K562 (cell line): ENCODE measurements around the gene C18orf32. TPM values are rescaled to one million over a fixed set of nuclear protein-coding genes. Genes with fewer than 3 reads are reported as not detected.

Source experiments
- ATAC-seq: fragments of 200-7000 bp; cut with Tn5 transposase; 3 replicates; pipeline ENCODE4 v1.9.1; 2020; ENCODE audit warnings: moderate library complexity
- BruUV-seq: library from RNA; stranded (reverse); fragments of 400-500 nt; replicated peaks from 2 replicates; lab custom pipeline; 2021; lab: Mats Ljungman, UMichigan
- CTCF ChIA-PET: fragments of 300-600 bp; formaldehyde crosslinking; extraction: SDS; loops from one replicate; lab custom pipeline; 2021; ENCODE audit warnings: low intra/inter-chr PET ratio; lab: Yijun Ruan, JAX
- POLR2A ChIA-PET: fragments of 300-600, 350-650 bp; sonication (Branson Sonifier 250); formaldehyde crosslinking; extraction: SDS; loops from one replicate; lab custom pipeline; 2021; ENCODE audit warnings: antibody characterized with exemption, inconsistent platforms; lab: Yijun Ruan, JAX
- DNase-seq, 4 experiments: peaks; one replicate each; pipeline versions ENCODE4 v3.0.0 to v3.0.0-alpha.2; 2011 to 2018; ENCODE audit warnings: low spot score in 3 of 4, mixed read lengths in 3 of 4; ENCODE audit errors: extremely low read depth in 1 of 4
- FAIRE-seq: peaks from 2 replicates; lab custom pipeline; 2011; peaks lifted over from hg19 to GRCh38; lab: Jason Lieb, UNC
- H2AFZ ChIP-seq: 2 replicates; pipeline ENCODE4 v1.6.0; 2011; ENCODE audit warnings: low read depth, low read length, control low read depth, inconsistent platforms
- H3K27ac ChIP-seq: fragments of 200-600 bp; 3 replicates; pipeline ENCODE4 v1.8.0; 2011; ENCODE audit warnings: low read depth, mild to moderate bottlenecking, control low read depth, inconsistent platforms, low read length, moderate library complexity, mixed read lengths; ENCODE audit errors: extremely low read depth
- H3K27me3 ChIP-seq, 2 experiments: fragments of 300-600 bp in 1 of 2; 2 replicates in 1 of 2; 3 replicates in 1 of 2; pipeline versions ENCODE4 v1.6.0 to v1.8.0; 2011; ENCODE audit warnings: inconsistent platforms in 2 of 2, low read length in 2 of 2, mild to moderate bottlenecking in 1 of 2, mixed read lengths in 1 of 2, moderate library complexity in 1 of 2; ENCODE audit not compliant: control insufficient read depth in 2 of 2, insufficient read depth in 2 of 2
- H3K36me3 ChIP-seq: fragments of 300-600 bp; 3 replicates; pipeline ENCODE4 v1.8.0; 2011; ENCODE audit warnings: mild to moderate bottlenecking, low read length, inconsistent platforms; ENCODE audit not compliant: control insufficient read depth, insufficient read depth
- H3K4me1 ChIP-seq, 2 experiments: fragments of 200-600 bp in 1 of 2; replicated peaks in 1 of 2; 2 replicates in 1 of 2; 3 replicates in 1 of 2; pipeline versions ENCODE4 v1.5.1 to v1.8.0; 2011; ENCODE audit warnings: inconsistent platforms in 2 of 2, low read length in 2 of 2, mild to moderate bottlenecking in 1 of 2, mixed read lengths in 1 of 2, moderate library complexity in 1 of 2; ENCODE audit not compliant: control insufficient read depth in 2 of 2, insufficient read depth in 2 of 2
- H3K4me2 ChIP-seq: 2 replicates; pipeline ENCODE4 v1.6.1; 2011; ENCODE audit warnings: low read length, control low read depth, inconsistent platforms, mixed read lengths; ENCODE audit not compliant: insufficient read depth
- H3K4me3 ChIP-seq: fragments of 200-600 bp; sonication (generic), shearing (Covaris generic); 2 replicates; pipeline ENCODE4 v1.5.1; 2016; ENCODE audit warnings: control low read depth, inconsistent platforms
- H3K79me2 ChIP-seq: fragments of 200-600 bp; 3 replicates; pipeline ENCODE4 v1.8.0; 2011; ENCODE audit warnings: low read length, inconsistent platforms; ENCODE audit not compliant: control insufficient read depth, insufficient read depth
- H3K9ac ChIP-seq, 2 experiments: 2 replicates each; pipeline versions ENCODE4 v1.6.0 to v1.6.1; 2011; ENCODE audit warnings: low read depth in 2 of 2, low read length in 2 of 2, control low read depth in 1 of 2, inconsistent platforms in 1 of 2, mild to moderate bottlenecking in 1 of 2, mixed read lengths in 1 of 2; ENCODE audit not compliant: insufficient read depth in 1 of 2
- H3K9me1 ChIP-seq: one replicate; pipeline ENCODE4 v1.6.0; 2011; ENCODE audit warnings: inconsistent platforms, mild to moderate bottlenecking, low read length, moderate library complexity; ENCODE audit not compliant: control insufficient read depth, insufficient read depth
- H3K9me3 ChIP-seq: replicated peaks from 2 replicates; pipeline ENCODE4 v1.5.1; 2011; ENCODE audit warnings: low read depth, low read length, inconsistent platforms; ENCODE audit not compliant: control insufficient read depth, insufficient read depth
- H4K20me1 ChIP-seq: replicated peaks from 2 replicates; pipeline ENCODE4 v1.6.1; 2011; ENCODE audit warnings: low read length, inconsistent platforms, mixed read lengths; ENCODE audit not compliant: control insufficient read depth, insufficient read depth
- CBX3 ChIP-seq, 2 experiments: IDR thresholded peaks; 1 replicate in 1 of 2; 2 replicates in 1 of 2; pipeline ENCODE4 v1.6.1; 2012; ENCODE audit warnings: inconsistent platforms in 2 of 2, low read length in 2 of 2, borderline replicate concordance in 1 of 2, control low read depth in 1 of 2
- ESRRA ChIP-seq: fragments of 450-650 bp; IDR thresholded peaks from 2 replicates; pipeline ENCODE4 v1.6.1; 2014; ENCODE audit warnings: low read depth, mild to moderate bottlenecking, moderate library complexity, borderline replicate concordance
- MEIS2 ChIP-seq: fragments of 450-650 bp; IDR thresholded peaks from 2 replicates; pipeline ENCODE4 v1.6.1; 2014; ENCODE audit warnings: mild to moderate bottlenecking; ENCODE audit not compliant: partially characterized antibody
- NR2C2 ChIP-seq, 2 experiments: fragments of 200-800 bp in 1 of 2; sonication (Bioruptor generic) in 1 of 2; sonication (generic) in 1 of 2; formaldehyde crosslinking in 1 of 2; IDR thresholded peaks; 2 replicates each; pipeline versions ENCODE4 v1.6.1 to v1.8.0; 2016 to 2022; ENCODE audit warnings: mild to moderate bottlenecking in 1 of 2, missing compliant biosample characterization in 1 of 2, missing genetic modification characterization in 1 of 2, missing genetic modification reagents in 1 of 2
- TRIM24 ChIP-seq, 2 experiments: fragments of 450-650 bp; IDR thresholded peaks; 2 replicates each; pipeline ENCODE4 v1.6.1; 2016
- ZNF175 ChIP-seq: fragments of 200-800 bp; sonication (Bioruptor generic); IDR thresholded peaks from 2 replicates; pipeline ENCODE4 v1.6.1; 2016; ENCODE audit warnings: low read depth, mild to moderate bottlenecking, missing genetic modification characterization, missing compliant biosample characterization
- ZNF232 ChIP-seq: sonication (generic); formaldehyde crosslinking; IDR thresholded peaks from 2 replicates; pipeline ENCODE4 v1.8.0; 2022; ENCODE audit warnings: mild to moderate bottlenecking, missing genetic modification reagents
- WGBS: fragments of 100-300 bp; shearing (Covaris generic); methylation state at CpG from one replicate; pipeline ENCODE4 v1.1.6; 2016; ENCODE audit warnings: low coverage, mixed read lengths; ENCODE audit not compliant: insufficient coverage; ENCODE audit errors: missing lambda C conversion rate; 5-methylcytosine and 5-hydroxymethylcytosine counted together
- in situ Hi-C: fragments of 300-500 bp; cut with MboI; formaldehyde crosslinking; loops from 4 replicates; pipeline ENCODE4 v1.15.0; 2018; ENCODE audit warnings: inconsistent platforms, mixed read lengths
- intact Hi-C: fragments of 100-400 bp; cut with micrococcal nuclease; formaldehyde crosslinking; loops from 2 replicates; pipeline ENCODE4 v1.14.2; 2022
- polyA plus RNA-seq, 8 experiments: library from polyadenylated mRNA; depleted of rRNA in 4 of 8; stranded (reverse) in 5 of 8; unstranded in 3 of 8; fragments of >200 nt; fragmentation: Nextera tagmentation in 2 of 8; fragmentation: Illumina TruSeq in 1 of 8; extraction: Ambion mirVana in 2 of 8; extraction: Trizol in 1 of 8; gene quantifications; 2 replicates each; pipeline versions ENCODE4 v1.2.1 to v1.2.3, GENCODE V29; 2011 to 2014; ENCODE audit warnings: inconsistent platforms in 1 of 8, missing spikeins in 1 of 8
- total RNA-seq, 7 experiments: library from RNA; depleted of rRNA in 6 of 7; stranded (reverse); fragments of >200 nt in 6 of 7; fragmentation: Illumina TruSeq in 2 of 7; extraction: Trizol in 2 of 7; gene quantifications; 2 replicates each; pipeline versions ENCODE4 v1.2.1 to v1.2.3, GENCODE V29; 2011 to 2021; ENCODE audit warnings: low replicate concordance in 1 of 7
- TF ChIP-seq, protein P1 (sequence below): fragments of 450-650 bp; IDR thresholded peaks from 2 replicates; pipeline ENCODE4 v1.6.1; 2016
- TF ChIP-seq, protein P2 (sequence below): fragments of 450-650 bp; formaldehyde crosslinking; IDR thresholded peaks from 2 replicates; pipeline ENCODE4 v1.4.0; 2022; ENCODE audit warnings: mild to moderate bottlenecking, moderate library complexity
- TF ChIP-seq, protein P3 (sequence below): fragments of 250-450 bp; sonication (Bioruptor Pico); IDR thresholded peaks from 2 replicates; pipeline ENCODE4 v1.4.0; 2020

Gene C18orf32
- total and polyA plus RNA-seq, 9 of the 15 experiments (the other 6 are each of a cell fraction or from before 2014, with no cell fraction given), result 8.5 to 35.0 (median 20.4) TPM

DNA sequence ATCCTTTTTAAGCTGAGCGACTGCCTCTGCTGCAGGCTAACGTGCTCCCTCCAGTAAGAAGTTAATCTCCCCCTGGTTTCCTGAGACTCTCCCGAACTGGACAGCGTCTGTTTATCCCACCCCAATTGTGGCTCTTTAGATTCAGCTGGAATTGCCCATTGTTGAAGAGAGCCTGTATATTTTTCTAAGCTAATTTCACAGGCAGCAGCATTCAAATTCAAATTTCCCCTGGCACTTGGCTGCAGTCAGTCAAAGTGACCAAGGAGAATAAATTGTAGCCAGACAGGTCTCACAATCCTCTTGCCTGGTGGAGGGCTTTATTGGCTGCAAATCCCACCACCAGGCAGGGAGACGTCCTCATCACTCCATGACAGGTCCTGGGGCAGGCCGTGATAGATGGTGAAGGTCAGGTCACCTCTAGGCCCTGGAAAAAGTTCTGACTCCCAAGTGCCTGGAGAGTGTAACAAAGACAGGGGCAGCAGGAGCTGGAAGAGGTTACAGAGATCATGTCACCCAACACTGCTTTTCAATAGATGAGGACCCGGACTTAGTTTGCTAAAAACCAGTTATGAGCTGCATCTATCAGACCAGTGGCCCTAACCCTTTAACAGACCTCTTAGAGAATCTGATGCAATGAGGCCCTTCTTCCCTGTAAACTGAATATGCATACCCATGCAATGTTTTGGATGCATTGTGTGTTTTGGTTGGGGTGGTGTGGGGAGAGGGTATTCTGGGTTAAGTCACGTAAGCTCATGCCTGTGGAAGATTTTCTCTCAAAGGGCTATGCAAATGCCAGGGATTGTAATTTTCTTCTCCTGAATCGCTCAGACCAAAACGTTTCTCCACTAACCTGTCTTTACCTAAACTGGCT is 32.3 kb upstream of the C18orf32 start:
- Histone ChIP-seq H3K4me1 (peaks cover 3 to 19% of the 10 kb centered on the region in 2 experiments; a peak in 4 of 5 replicates), H3K4me2 (no peak overlapping the region; the same call in 1 of the 2 replicates), H3K9ac (no peak overlapping the region), H3K27ac (no peak overlapping the region), H3K9me3 (no peaks in the 10 kb centered on the region), H4K20me1 (no peaks in the 10 kb centered on the region), H3K4me3 (no peak overlapping the region), H3K79me2 (no peaks in the 10 kb centered on the region), H3K27me3 (no peaks in the 10 kb centered on the region), H3K9me1 (no peaks in the 10 kb centered on the region), H2AFZ (peak overlapping the region; percentile 6; the same call in 1 of the 2 replicates), H3K36me3 (no peaks in the 10 kb centered on the region)
- no TSS peak for BruUV-seq
- intact Hi-C loops, result no loop called here
- 34% methylated on average over 9 of the region's 10 CpGs for WGBS
- ChIA-PET POLR2A (interaction anchor here (1.2 to 1.6 kb wide), 2 partner anchors 8 to 55 kb away, joined by 3 to 4 read pairs; no protein-coding TSS in a partner anchor), CTCF (no interaction called here)
- ATAC-seq, result peak; percentile 77
- in situ Hi-C loops, result no loop called here
- DNase-seq, result no peak
- no peak for FAIRE-seq
- TF ChIP-seq, protein P1, sequence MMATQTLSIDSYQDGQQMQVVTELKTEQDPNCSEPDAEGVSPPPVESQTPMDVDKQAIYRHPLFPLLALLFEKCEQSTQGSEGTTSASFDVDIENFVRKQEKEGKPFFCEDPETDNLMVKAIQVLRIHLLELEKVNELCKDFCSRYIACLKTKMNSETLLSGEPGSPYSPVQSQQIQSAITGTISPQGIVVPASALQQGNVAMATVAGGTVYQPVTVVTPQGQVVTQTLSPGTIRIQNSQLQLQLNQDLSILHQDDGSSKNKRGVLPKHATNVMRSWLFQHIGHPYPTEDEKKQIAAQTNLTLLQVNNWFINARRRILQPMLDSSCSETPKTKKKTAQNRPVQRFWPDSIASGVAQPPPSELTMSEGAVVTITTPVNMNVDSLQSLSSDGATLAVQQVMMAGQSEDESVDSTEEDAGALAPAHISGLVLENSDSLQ, result 0 out of 2 replicates have a peak, but pooled peaks have one; percentile 4
- TF ChIP-seq ZNF232 (CRISPR knock-in tag) (no peak), ZNF175 (CRISPR knock-in tag) (0 out of 2 replicates have a peak, but pooled peaks have one; percentile 1), TRIM24 (IDR thresholded peaks at IDR 0.05) (peak in 1 of 2 experiments; percentile 48; a peak in 2 of 4 replicates), ESRRA (peak; percentile 54; the same call in 1 of the 2 replicates), MEIS2 (peak; percentile 48), CBX3 (IDR thresholded peaks at IDR 0.05; ENCODE audit: borderline replicate concordance in 1 of 2, low read length in 2 of 2) (no peak), NR2C2 (CRISPR knock-in tag; IDR thresholded peaks at IDR 0.05) (no peak), NR2C2 (tag; IDR thresholded peaks at IDR 0.05) (peak; percentile 17; the same call in 1 of the 2 replicates)
- TF ChIP-seq, protein P2, sequence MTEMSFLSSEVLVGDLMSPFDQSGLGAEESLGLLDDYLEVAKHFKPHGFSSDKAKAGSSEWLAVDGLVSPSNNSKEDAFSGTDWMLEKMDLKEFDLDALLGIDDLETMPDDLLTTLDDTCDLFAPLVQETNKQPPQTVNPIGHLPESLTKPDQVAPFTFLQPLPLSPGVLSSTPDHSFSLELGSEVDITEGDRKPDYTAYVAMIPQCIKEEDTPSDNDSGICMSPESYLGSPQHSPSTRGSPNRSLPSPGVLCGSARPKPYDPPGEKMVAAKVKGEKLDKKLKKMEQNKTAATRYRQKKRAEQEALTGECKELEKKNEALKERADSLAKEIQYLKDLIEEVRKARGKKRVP (CRISPR knock-in tag), result 0 out of 2 replicates have a peak, but pooled peaks have one; percentile 28
- TF ChIP-seq, protein P3, sequence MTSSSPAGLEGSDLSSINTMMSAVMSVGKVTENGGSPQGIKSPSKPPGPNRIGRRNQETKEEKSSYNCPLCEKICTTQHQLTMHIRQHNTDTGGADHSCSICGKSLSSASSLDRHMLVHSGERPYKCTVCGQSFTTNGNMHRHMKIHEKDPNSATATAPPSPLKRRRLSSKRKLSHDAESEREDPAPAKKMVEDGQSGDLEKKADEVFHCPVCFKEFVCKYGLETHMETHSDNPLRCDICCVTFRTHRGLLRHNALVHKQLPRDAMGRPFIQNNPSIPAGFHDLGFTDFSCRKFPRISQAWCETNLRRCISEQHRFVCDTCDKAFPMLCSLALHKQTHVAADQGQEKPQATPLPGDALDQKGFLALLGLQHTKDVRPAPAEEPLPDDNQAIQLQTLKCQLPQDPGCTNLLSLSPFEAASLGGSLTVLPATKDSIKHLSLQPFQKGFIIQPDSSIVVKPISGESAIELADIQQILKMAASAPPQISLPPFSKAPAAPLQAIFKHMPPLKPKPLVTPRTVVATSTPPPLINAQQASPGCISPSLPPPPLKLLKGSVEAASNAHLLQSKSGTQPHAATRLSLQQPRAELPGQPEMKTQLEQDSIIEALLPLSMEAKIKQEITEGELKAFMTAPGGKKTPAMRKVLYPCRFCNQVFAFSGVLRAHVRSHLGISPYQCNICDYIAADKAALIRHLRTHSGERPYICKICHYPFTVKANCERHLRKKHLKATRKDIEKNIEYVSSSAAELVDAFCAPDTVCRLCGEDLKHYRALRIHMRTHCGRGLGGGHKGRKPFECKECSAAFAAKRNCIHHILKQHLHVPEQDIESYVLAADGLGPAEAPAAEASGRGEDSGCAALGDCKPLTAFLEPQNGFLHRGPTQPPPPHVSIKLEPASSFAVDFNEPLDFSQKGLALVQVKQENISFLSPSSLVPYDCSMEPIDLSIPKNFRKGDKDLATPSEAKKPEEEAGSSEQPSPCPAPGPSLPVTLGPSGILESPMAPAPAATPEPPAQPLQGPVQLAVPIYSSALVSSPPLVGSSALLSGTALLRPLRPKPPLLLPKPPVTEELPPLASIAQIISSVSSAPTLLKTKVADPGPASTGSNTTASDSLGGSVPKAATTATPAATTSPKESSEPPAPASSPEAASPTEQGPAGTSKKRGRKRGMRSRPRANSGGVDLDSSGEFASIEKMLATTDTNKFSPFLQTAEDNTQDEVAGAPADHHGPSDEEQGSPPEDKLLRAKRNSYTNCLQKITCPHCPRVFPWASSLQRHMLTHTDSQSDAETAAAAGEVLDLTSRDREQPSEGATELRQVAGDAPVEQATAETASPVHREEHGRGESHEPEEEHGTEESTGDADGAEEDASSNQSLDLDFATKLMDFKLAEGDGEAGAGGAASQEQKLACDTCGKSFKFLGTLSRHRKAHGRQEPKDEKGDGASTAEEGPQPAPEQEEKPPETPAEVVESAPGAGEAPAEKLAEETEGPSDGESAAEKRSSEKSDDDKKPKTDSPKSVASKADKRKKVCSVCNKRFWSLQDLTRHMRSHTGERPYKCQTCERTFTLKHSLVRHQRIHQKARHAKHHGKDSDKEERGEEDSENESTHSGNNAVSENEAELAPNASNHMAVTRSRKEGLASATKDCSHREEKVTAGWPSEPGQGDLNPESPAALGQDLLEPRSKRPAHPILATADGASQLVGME (CRISPR knock-in tag), result no peak
